ENCODE data around the gene MRPL20.
"Not testable (repeated sequence)": the region's sequence is repeated elsewhere in the genome, so short reads cannot be mapped to it uniquely, and the experiment has no call there.

Gene MRPL20

DNA sequence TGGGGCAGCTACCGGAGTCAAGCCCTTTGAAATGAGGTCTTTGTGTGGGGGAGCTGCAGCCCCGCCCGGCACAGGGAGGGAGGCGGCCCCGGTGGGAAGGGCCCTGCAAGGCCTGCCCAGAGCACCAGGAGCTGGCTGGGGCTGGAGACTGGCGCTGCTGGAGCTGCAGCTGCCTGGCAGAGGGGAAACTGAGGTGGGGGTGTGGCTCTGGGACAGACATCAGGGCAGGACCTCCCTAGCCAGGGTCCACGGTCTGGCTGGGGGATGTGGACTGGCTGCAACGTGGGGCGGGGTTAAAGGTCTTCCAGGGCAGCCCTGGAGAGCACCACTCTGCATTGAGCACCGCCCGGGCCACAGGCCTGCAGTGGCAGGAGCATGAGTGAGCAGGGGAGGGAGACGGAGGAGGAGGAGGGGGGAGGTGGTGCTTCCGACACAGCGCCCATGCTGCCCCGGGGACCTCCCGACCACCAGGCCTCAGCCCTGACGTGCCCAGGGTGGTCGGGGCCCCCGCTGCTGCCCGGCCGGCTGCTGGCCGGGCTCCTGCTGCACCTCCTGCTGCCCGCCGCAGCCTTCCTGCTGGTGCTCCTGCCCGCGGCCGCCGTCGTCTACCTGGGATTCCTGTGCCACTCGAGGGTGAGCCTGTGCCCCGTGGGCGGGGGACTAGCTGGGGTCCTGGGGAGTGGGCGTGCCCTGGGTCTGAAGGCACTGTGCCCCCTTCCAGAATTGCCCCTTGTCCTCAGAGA is 18.8 kb upstream of the MRPL20 start:
- no peak for DNase-seq

DNA sequence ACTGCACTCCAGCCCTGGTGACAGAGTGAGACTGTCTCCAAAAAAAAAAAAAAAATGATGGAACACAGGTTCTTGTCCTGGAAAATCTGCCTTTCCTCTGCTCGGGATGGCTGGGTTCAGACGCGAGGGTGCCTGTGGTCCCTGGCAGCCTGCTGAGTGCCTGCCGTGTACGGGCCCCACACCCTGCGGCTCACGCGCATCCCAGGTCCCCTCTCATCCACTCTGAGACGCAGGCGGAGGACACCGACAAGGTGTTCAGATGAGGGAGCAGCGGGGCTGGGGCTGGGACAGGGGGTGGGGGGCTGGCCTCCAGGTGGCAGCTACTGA is 18.3 kb upstream of the MRPL20 start:
- no peak for DNase-seq

- DNase-seq, result no peak
These were observed 17.6 kb upstream of the MRPL20 start for GRCh38 chr1:1424707-1425106.

DNA sequence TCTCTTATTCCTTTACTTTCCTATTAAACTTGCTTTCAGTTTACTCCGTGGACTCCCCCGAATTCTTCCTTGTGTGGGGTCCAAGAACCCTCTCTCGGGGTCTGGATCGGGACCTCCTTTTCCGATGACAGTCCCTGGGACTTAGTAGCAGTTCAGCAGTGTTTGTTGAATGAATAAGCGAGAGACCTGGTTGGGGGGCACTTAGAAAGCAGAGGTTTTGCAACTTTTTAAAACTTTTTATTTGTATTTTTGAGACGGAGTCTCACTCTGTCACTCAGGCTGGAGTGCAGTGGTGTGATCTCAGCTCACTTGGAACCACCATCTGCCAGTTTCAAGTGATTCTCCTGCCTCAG is 16.1 kb upstream of the MRPL20 start:
- no peak for DNase-seq

GRCh38 chr1:1422465-1423244 is 15.6 kb upstream of the MRPL20 start:
- DNase-seq, result no peak

- no peak for DNase-seq
These were observed 14.9 kb upstream of the MRPL20 start for GRCh38 chr1:1421907-1422464.

GRCh38 chr1:1421147-1421906 is 14.2 kb upstream of the MRPL20 start, which contains the start of gene ANKRD65:
ANKRD65 (minus strand) TSS chr1:1421276; CDS start chr1:1421005, 271 bp downstream.
- DNase-seq, result peak; percentile 85

GRCh38 chr1:1420654-1421141 is 13.6 kb upstream of the MRPL20 start:
- no peak for DNase-seq

DNA sequence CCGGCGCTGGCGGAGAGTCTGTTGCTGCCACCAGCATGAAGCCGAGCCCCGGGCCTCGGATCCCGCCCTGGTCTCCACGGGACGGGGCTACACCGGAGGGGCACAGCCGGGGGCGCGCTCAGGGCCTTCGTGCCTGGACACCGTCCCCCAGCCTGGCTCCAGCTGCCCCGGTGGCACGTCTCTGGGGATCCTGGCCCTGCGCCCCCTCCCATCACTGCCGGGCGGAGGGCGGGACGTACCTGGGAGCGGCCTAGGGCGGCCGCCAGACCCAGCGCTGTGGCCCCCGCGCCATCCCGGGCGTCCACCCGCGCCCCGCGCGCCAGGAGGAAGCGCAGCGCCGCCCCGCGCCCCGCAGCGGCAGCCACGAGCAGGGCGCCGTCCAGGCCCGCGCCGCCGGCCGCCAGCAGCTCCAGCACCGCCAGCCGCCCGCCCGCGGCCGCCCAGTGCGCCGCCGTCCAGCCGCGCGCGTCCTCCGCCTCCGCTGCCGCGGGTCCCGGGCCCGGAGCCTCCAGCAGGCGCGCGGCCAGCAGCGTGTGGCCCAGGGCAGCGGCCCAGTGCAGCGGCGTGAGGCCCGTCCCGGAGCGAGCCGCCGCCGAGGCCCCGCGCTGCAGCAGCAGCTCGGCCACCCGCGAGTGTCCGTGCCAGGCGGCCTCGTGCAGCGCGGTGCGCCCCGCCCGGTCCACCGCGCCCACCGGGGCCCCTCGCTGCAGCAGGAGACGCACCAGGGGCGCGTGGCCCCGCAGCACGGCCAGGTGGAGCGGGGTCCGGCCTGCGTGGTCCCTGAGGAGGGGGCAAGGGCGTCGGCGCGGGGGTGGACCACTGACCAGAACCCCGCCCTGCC is 12.9 kb upstream of the MRPL20 start:
- DNase-seq, result no peak

DNA sequence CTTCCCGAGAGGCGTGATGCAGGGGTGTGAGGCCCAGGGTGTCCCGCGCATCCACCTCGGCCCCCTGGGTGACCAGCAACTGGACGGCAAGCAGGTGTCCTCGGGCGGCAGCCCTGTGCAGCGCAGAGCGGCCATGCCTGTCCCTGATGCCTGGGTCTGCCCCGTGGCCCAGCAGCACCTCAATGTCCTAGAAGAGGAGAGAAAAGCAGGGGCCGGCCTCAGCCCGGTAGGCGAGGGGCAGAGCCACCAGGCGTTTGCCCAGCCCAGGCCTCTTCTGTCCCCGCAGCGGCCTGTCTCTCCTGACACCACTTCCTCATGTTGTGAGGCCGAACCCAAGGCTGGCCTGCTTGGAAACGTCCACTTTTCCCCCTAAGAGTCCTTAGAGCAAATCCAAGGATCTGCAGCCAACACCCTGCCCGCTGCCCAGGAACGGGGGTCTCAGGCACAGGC is 12.3 kb upstream of the MRPL20 start:
- no peak for DNase-seq

DNA sequence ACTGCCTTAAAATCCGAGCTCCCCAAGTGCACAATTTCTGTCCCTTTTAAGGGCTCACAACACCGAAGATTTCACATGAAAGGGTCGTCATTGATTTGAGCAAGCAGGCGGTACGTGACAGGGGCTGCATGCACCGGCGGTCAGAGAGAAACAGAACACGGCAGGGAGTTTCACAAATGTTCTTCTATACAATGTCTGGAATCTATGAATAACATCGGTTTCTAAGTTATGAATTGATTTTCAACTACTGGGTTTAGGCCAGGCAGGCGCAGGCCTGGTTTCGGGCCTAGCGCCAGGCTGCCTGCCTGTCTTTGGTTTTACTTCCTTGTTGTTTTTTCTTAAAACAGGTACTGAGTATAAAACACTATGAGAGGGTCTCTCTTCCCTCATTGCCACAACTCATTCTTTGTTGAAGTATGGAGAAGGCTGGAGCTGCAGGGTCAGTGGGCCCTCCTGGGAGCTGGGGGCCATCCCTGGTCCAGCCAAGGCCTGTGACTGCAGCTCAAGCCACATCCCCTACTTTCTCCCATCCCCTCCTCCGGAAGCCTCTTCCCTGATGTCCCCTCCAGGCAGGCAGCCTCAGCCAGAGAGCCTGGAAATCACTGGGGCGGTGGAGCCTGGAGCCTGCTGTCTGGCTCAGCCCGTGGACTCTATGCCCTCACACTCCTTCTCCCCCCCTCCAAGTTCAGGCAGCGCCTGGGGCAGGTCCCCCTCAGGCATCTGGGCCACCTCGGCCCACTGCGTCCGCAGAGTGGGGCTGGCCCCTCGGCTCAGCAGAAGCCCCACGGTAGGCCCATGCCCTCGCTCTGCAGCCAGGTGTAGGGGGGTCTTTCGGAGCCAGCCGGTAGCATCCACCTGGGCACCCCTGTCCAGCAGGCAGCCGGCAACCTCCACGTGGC is 11.6 kb upstream of the MRPL20 start:
- no peak for DNase-seq

DNA sequence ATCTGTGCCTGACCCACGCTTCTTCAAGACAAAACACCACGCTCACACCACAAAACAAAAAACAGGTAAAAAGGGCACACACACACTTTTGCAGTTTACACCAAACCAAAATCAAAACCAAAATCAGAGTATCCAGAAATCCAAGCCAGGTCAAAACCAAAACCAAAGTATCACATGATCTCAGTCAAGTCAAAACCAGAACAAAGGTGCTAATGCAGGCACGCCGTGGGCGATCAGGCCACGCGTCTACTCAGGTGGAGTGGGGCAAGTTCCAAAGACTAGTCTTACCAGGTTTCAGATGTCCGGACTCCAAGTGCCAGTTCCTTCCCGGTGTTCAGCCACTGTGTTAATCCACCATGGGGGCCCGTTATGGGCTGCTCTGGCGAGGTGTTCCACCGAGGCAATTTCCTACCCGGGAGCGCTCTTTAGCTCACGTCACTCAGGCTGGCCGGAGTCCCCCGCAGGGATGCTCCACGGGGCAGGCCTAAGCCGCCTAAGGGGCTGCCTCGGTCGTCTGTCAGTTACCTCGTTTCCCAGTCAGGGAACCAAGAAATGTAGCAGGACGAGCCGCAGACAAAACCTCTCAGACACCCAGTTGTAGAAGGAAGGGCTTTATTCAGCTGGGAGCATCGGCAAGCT is 10.9 kb upstream of the MRPL20 start:
- DNase-seq, result not testable (repeated sequence)

GRCh38 chr1:1417396-1417795 is 10.3 kb upstream of the MRPL20 start:
- DNase-seq, result not testable (repeated sequence)

GRCh38 chr1:1415751-1416150 is 8.7 kb upstream of the MRPL20 start:
- no peak for DNase-seq

- DNase-seq, result not testable (repeated sequence)
These were observed 5.3 kb upstream of the MRPL20 start for GRCh38 chr1:1412311-1412902.

GRCh38 chr1:1411626-1412025 is 4.5 kb upstream of the MRPL20 start:
- DNase-seq, result no peak

DNA sequence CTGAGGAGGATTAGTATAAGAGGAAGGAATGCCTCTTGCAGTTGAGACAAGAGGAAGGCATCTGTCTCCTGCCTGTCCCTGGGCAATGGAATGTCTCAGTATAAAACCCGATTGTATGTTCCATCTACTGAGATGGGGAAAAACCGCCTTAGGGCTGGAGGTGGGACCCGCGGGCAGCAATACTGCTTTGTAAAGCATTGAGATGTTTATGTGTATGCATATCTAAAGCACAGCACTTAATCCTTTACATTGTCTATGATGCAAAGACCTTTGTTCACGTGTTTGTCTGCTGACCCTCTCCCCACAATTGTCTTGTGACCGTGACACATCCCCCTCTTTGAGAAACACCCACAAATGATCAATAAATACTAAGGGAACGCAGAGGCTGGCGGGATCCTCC is 3.1 kb upstream of the MRPL20 start:
- DNase-seq, result not testable (repeated sequence)

- no peak for DNase-seq
These were observed 684 bp upstream of the MRPL20 start for GRCh38 chr1:1407636-1408318.

DNA sequence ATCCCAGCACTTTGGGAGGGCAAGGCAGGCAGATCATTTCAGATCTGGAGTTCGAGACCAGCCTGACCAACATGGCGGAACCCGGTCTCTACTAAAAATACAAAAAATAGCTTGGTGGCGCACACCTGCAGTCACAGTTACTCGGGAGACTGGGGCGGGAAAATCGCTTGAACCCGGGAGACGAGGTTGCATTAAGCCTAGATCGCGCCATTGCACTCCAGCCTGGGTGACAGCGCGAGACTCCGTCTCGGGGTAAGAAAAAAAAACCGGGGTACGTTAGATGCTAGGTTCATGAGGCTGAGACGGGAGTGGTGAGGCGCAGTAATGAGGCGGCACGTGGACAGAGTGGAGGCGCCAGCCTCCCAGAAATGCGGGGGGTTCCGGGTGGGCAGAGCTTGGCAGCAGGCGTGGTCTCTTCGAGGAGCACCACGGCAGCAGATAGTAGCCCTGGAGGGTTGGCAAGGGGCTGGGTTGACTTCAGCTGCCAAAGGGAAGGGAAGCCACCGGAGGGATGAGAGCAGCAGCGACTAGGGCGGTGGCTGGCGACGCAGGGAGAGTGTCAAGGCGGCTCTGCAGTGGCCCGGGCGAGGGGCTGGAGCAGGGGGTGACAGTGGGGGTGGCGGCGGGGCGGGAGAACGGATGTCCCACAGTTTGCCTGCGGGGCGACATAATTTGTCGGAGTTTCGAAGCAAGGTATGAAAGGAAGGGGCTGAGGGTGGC is 832 bp downstream of the MRPL20 start:
- no peak for DNase-seq
